GM12878 (cell line): ENCODE results near the gene VSX1. TPM values are rescaled to one million over a fixed set of nuclear protein-coding genes. Genes with fewer than 3 reads are reported as not detected.

Experiments used
- ATAC-seq: fragments of 200-7000 bp; cut with Tn5 transposase; 3 replicates; pipeline ENCODE4 v1.9.1; 2020; ENCODE audit warnings: mild to moderate bottlenecking, moderate library complexity
- BruUV-seq: library from RNA; stranded (reverse); fragments of 400-500 nt; replicated peaks from 2 replicates; lab custom pipeline; 2021; lab: Mats Ljungman, UMichigan
- CTCF ChIA-PET: fragments of 300-600 bp; sonication (Branson Sonifier 250); formaldehyde crosslinking; extraction: SDS; loops from one replicate; lab custom pipeline; 2021; ENCODE audit warnings: inconsistent platforms; lab: Yijun Ruan, JAX
- POLR2A ChIA-PET: fragments of 350-600 bp; formaldehyde crosslinking; extraction: SDS; loops from one replicate; lab custom pipeline; 2021; ENCODE audit warnings: inconsistent platforms; lab: Charles Lee
- RAD21 ChIA-PET: fragments of 300-600 bp; sonication (Branson Sonifier 250); formaldehyde crosslinking; loops from one replicate; lab custom pipeline; 2023; ENCODE audit warnings: antibody characterized with exemption; ENCODE audit not compliant: unreplicated experiment; lab: Charles Lee
- SMC1A ChIA-PET: fragments of 300-600 bp; sonication (Branson Sonifier 250); formaldehyde crosslinking; loops from one replicate; lab custom pipeline; 2023; ENCODE audit not compliant: unreplicated experiment, uncharacterized antibody; lab: Charles Lee
- DNase-seq: peaks from one replicate; pipeline ENCODE4 v3.0.0-alpha.2; 2011; ENCODE audit warnings: low read depth, low spot score
- FAIRE-seq: peaks from 3 replicates; lab custom pipeline; 2011; peaks lifted over from hg19 to GRCh38; lab: Jason Lieb, UNC
- H2AFZ ChIP-seq: 2 replicates; pipeline ENCODE4 v1.6.0; 2011; ENCODE audit warnings: low read depth, low read length, control low read depth; ENCODE audit not compliant: control insufficient read depth
- H3K27ac ChIP-seq: 2 replicates; pipeline ENCODE4 v1.5.1; 2011; ENCODE audit warnings: control low read depth; ENCODE audit not compliant: control insufficient read depth, insufficient read depth
- H3K27me3 ChIP-seq, 2 experiments: replicated peaks in 1 of 2; 2 replicates each; pipeline versions ENCODE4 v1.6.0 to v1.6.1; 2011; ENCODE audit warnings: low read length in 1 of 2; ENCODE audit not compliant: control insufficient read depth in 2 of 2, insufficient read depth in 2 of 2
- H3K36me3 ChIP-seq, 2 experiments: 2 replicates each; pipeline ENCODE4 v1.5.1; 2011; ENCODE audit warnings: low read length in 1 of 2; ENCODE audit not compliant: control insufficient read depth in 2 of 2, insufficient read depth in 2 of 2
- H3K4me1 ChIP-seq: 2 replicates; pipeline ENCODE4 v1.6.1; 2011; ENCODE audit warnings: mild to moderate bottlenecking, low read length, moderate library complexity, mixed read lengths; ENCODE audit not compliant: control insufficient read depth, insufficient read depth
- H3K4me2 ChIP-seq: 2 replicates; pipeline ENCODE4 v1.6.0; 2011; ENCODE audit warnings: control low read depth; ENCODE audit not compliant: control insufficient read depth, insufficient read depth
- H3K4me3 ChIP-seq: fragments of 200-600 bp; sonication (generic); 2 replicates; pipeline ENCODE4 v1.5.1; 2016
- H3K79me2 ChIP-seq: 2 replicates; pipeline ENCODE4 v1.6.0; 2011; ENCODE audit warnings: low read length; ENCODE audit not compliant: control insufficient read depth, insufficient read depth
- H3K9ac ChIP-seq: 2 replicates; pipeline ENCODE4 v1.8.0; 2011; ENCODE audit warnings: low read length, control low read depth, mixed read lengths; ENCODE audit not compliant: control insufficient read depth, insufficient read depth
- H3K9me3 ChIP-seq: replicated peaks from 3 replicates; pipeline ENCODE4 v1.5.1; 2011; ENCODE audit warnings: mild to moderate bottlenecking, low read length; ENCODE audit not compliant: control insufficient read depth, insufficient read depth
- H4K20me1 ChIP-seq: 2 replicates; pipeline ENCODE4 v1.6.0; 2011; ENCODE audit not compliant: control insufficient read depth, insufficient read depth
- ASH2L ChIP-seq: fragments of 300-600, 200-600 bp; sonication (generic); IDR thresholded peaks from 2 replicates; pipeline ENCODE4 v1.6.1; 2017; ENCODE audit warnings: low read depth, mild to moderate bottlenecking, borderline replicate concordance
- EED ChIP-seq: sonication (generic); IDR thresholded peaks from 2 replicates; pipeline ENCODE4 v1.6.1; 2016; ENCODE audit warnings: antibody characterized with exemption, low read depth
- HDGF ChIP-seq: fragments of 450-650 bp; IDR thresholded peaks from 2 replicates; pipeline ENCODE4 v1.6.1; 2016; ENCODE audit warnings: antibody characterized with exemption
- MTA2 ChIP-seq: fragments of 450-650 bp; IDR thresholded peaks from 2 replicates; pipeline ENCODE4 v1.6.1; 2016; ENCODE audit warnings: low read depth, mild to moderate bottlenecking, moderate library complexity
- MXI1 ChIP-seq: fragments of 150-350 bp; IDR thresholded peaks from 2 replicates; pipeline ENCODE4 v1.6.1; 2011; ENCODE audit warnings: low read depth, mild to moderate bottlenecking, inconsistent platforms, low read length, improper control_type of control experiment
- NRF1 ChIP-seq: conservative IDR thresholded peaks from 2 replicates; pipeline ENCODE4 v1.6.1; 2011; ENCODE audit warnings: mild to moderate bottlenecking, low read depth, low read length, improper control_type of control experiment
- POU2F2 ChIP-seq: IDR thresholded peaks from 3 replicates; pipeline ENCODE4 v1.6.1; 2011; ENCODE audit warnings: low read depth, mild to moderate bottlenecking, low read length, borderline replicate concordance
- RBBP5 ChIP-seq: fragments of 200-600 bp; sonication (generic); conservative IDR thresholded peaks from 2 replicates; pipeline ENCODE4 v1.6.1; 2016
- SPI1 ChIP-seq: IDR thresholded peaks from 2 replicates; pipeline ENCODE4 v1.6.1; 2011; ENCODE audit warnings: low read depth, mild to moderate bottlenecking, low read length, moderate library complexity, borderline replicate concordance; ENCODE audit not compliant: insufficient read depth
- SUZ12 ChIP-seq: fragments of 200-600 bp; sonication (generic); IDR thresholded peaks from one replicate; pipeline ENCODE4 v1.6.1; 2018; ENCODE audit warnings: antibody characterized with exemption, mild to moderate bottlenecking; ENCODE audit not compliant: unreplicated experiment
- TARDBP ChIP-seq: IDR thresholded peaks from 2 replicates; pipeline ENCODE4 v1.6.1; 2016; ENCODE audit warnings: borderline replicate concordance
- ZBED1 ChIP-seq: IDR thresholded peaks from 2 replicates; pipeline ENCODE4 v1.6.1; 2016; ENCODE audit warnings: borderline replicate concordance
- ZNF207 ChIP-seq: fragments of 450-650 bp; IDR thresholded peaks from 2 replicates; pipeline ENCODE4 v1.6.1; 2014; ENCODE audit warnings: antibody characterized with exemption, mild to moderate bottlenecking, borderline replicate concordance
- ZSCAN29 ChIP-seq: fragments of 450-650 bp; IDR thresholded peaks from 2 replicates; pipeline ENCODE4 v1.6.1; 2017; ENCODE audit warnings: mild to moderate bottlenecking, moderate library complexity
- WGBS: methylation state at CpG from one replicate; pipeline ENCODE4 v1.1.6; 2016; ENCODE audit warnings: low lambda C conversion rate; ENCODE audit not compliant: insufficient replicate concordance, insufficient coverage; ENCODE audit errors: missing lambda C conversion rate; 5-methylcytosine and 5-hydroxymethylcytosine counted together
- in situ Hi-C: fragments of 300-500 bp; cut with MboI; formaldehyde crosslinking; loops from 9 replicates; pipeline ENCODE4 v1.14.3; 2018; ENCODE audit warnings: mixed read lengths
- intact Hi-C: fragments of 100-400 bp; cut with micrococcal nuclease; formaldehyde crosslinking; loops from one replicate; pipeline ENCODE4 v1.14.2; 2022; ENCODE audit not compliant: unreplicated experiment
- polyA plus RNA-seq, 11 experiments: library from polyadenylated mRNA; depleted of rRNA in 4 of 11; unstranded in 6 of 11; stranded (reverse) in 5 of 11; fragments of >200 nt; fragmentation: Nextera tagmentation in 4 of 11; fragmentation: Illumina TruSeq in 1 of 11; extraction: Ambion mirVana in 4 of 11; extraction: Trizol in 1 of 11; gene quantifications; 1 replicate in 1 of 11; 2 replicates in 10 of 11; pipeline versions ENCODE4 v1.2.1 to v1.2.3, GENCODE V29; 2011 to 2016; ENCODE audit warnings: inconsistent platforms in 2 of 11, missing spikeins in 2 of 11, low read depth in 1 of 11
- total RNA-seq, 4 experiments: library from RNA; depleted of rRNA in 3 of 4; stranded (reverse); fragments of >200 nt in 3 of 4; fragmentation: Illumina TruSeq in 1 of 4; extraction: Trizol in 1 of 4; gene quantifications; 2 replicates each; pipeline versions ENCODE4 v1.2.1 to v1.2.3, GENCODE V29; 2013 to 2021
- TF ChIP-seq, protein P1 (sequence below): fragments of 450-650 bp; IDR thresholded peaks from 2 replicates; pipeline ENCODE4 v1.6.1; 2017; ENCODE audit warnings: antibody characterized with exemption, mild to moderate bottlenecking, moderate library complexity
- TF ChIP-seq, protein P2 (sequence below): IDR thresholded peaks from 2 replicates; pipeline ENCODE4 v1.6.1; 2011; ENCODE audit warnings: borderline replicate concordance, low read depth, mild to moderate bottlenecking, moderate library complexity, mixed read lengths, low read length; ENCODE audit not compliant: insufficient read depth; ENCODE audit errors: extremely low read length

The VSX1 gene
- total and polyA plus RNA-seq, 10 of the 15 experiments (the other 5 are each of a cell fraction or from before 2014, with no cell fraction given): 0.05 TPM; not detected in 9

DNA sequence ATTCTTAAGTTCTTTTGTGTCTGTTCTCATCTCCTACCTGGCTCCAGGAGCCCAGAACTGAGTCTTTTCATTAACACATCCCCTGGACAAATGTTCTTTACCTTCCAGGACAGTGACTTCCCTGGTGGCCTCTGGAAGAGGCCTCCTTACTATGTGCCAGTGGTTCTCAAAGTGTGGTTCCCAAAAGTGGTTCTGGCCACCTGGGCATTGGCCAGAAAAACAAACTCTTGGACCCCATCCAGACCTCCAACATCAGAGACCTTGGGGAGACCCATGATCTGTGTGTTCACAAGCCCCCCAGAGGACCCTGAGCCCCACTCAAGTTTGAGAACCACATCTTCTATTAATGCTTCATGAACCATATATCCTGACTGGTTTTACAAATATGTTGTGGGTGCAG, 7.2 kb upstream of the VSX1 start:
- SMC1A ChIA-PET: no interaction called here
- RAD21 ChIA-PET: interaction anchor here (0.6 kb wide), 1 partner anchor 310 kb away, joined by 3 read pairs; no protein-coding TSS in a partner anchor
- no peaks in the 10 kb centered on the region for H3K36me3 ChIP-seq
- no peak for TF ChIP-seq ZBED1
- no peak for TF ChIP-seq TARDBP
- TF ChIP-seq, protein P1, sequence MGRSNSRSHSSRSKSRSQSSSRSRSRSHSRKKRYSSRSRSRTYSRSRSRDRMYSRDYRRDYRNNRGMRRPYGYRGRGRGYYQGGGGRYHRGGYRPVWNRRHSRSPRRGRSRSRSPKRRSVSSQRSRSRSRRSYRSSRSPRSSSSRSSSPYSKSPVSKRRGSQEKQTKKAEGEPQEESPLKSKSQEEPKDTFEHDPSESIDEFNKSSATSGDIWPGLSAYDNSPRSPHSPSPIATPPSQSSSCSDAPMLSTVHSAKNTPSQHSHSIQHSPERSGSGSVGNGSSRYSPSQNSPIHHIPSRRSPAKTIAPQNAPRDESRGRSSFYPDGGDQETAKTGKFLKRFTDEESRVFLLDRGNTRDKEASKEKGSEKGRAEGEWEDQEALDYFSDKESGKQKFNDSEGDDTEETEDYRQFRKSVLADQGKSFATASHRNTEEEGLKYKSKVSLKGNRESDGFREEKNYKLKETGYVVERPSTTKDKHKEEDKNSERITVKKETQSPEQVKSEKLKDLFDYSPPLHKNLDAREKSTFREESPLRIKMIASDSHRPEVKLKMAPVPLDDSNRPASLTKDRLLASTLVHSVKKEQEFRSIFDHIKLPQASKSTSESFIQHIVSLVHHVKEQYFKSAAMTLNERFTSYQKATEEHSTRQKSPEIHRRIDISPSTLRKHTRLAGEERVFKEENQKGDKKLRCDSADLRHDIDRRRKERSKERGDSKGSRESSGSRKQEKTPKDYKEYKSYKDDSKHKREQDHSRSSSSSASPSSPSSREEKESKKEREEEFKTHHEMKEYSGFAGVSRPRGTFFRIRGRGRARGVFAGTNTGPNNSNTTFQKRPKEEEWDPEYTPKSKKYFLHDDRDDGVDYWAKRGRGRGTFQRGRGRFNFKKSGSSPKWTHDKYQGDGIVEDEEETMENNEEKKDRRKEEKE: no peak
- no peak for TF ChIP-seq EED
- TF ChIP-seq, all 136 proteins: peak for 0
- Histone ChIP-seq H3K27me3 (peaks cover 0 to 8% of the 10 kb centered on the region in 2 experiments), H3K79me2 (no peaks in the 10 kb centered on the region), H3K4me3 (no peak overlapping the region), H3K9me3 (no peaks in the 10 kb centered on the region), H3K9ac (no peak overlapping the region), H4K20me1 (no peaks in the 10 kb centered on the region), H2AFZ (no peak overlapping the region), H3K4me1 (peaks cover 6% of the 10 kb centered on the region; the same call in 1 of the 2 replicates), H3K27ac (no peak overlapping the region), H3K4me2 (no peak overlapping the region)
- intact Hi-C loops: no loop called here
- in situ Hi-C loops: no loop called here
- ATAC-seq: no peak
- BruUV-seq: no TSS peak
- POLR2A ChIA-PET: no interaction called here
- no peak for DNase-seq
- no peak for FAIRE-seq
- CTCF ChIA-PET: interaction anchor here (0.7 to 1.8 kb wide), 2 partner anchors 8 to 84 kb away, joined by 5 read pairs; no protein-coding TSS in a partner anchor

DNA sequence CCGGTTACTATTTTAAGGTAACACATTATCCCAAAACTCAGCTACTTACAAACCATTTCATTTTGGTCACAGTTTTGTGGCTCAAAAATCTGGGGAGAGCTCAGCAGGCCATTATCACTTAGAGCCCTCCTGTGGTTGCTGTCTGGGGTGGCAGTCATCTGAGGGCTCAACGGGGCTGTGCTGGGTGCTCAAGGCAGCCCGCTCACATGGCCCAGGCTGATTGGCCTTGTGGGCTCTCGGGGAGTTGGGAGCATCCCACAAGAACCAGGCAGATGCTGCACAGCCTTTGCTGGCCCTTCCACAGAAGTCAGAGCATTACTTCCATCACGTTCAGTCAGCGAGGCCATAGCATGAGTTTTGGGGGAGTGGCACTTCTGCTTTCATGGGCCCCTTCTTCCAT, 6.3 kb upstream of the VSX1 start:
- WGBS: 44% methylated on average over 6 of the region's 6 CpGs
- no peak for TF ChIP-seq HDGF
- TF ChIP-seq TARDBP: no peak
- no peak for TF ChIP-seq ZSCAN29
- no peak for TF ChIP-seq MXI1
- TF ChIP-seq NRF1: no peak
- TF ChIP-seq, protein P2, sequence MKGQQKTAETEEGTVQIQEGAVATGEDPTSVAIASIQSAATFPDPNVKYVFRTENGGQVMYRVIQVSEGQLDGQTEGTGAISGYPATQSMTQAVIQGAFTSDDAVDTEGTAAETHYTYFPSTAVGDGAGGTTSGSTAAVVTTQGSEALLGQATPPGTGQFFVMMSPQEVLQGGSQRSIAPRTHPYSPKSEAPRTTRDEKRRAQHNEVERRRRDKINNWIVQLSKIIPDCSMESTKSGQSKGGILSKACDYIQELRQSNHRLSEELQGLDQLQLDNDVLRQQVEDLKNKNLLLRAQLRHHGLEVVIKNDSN: no peak
- no peak for TF ChIP-seq ASH2L
- TF ChIP-seq MTA2: no peak
- no peak for TF ChIP-seq POU2F2
- TF ChIP-seq SPI1: no peak
- TF ChIP-seq SUZ12: no peak
- TF ChIP-seq RBBP5: no peak
- TF ChIP-seq ZNF207: no peak
- in situ Hi-C loops (no loop called here), intact Hi-C loops (no loop called here)
- RAD21 ChIA-PET: no interaction called here
- ATAC-seq: no peak
- H2AFZ ChIP-seq: no peak overlapping the region
- no peak overlapping the region for H3K9ac ChIP-seq
- no peaks in the 10 kb centered on the region; the same call in 2 of the 3 replicates for H3K9me3 ChIP-seq
- H3K36me3 ChIP-seq: no peaks in the 10 kb centered on the region; a peak in 1 of 4 replicates
- no peak overlapping the region for H3K4me2 ChIP-seq
- no peak for DNase-seq
- H3K4me1 ChIP-seq: peaks cover 6% of the 10 kb centered on the region; the same call in 1 of the 2 replicates
- no peaks in the 10 kb centered on the region for H3K79me2 ChIP-seq
- FAIRE-seq: no peak
- BruUV-seq: no TSS peak
- H3K27me3 ChIP-seq: peaks cover 5 to 14% of the 10 kb centered on the region in 2 experiments
- H4K20me1 ChIP-seq: no peaks in the 10 kb centered on the region
- H3K27ac ChIP-seq: no peak overlapping the region
- H3K4me3 ChIP-seq: no peak overlapping the region
- POLR2A ChIA-PET: no interaction called here
- CTCF ChIA-PET: no interaction called here
- SMC1A ChIA-PET: no interaction called here
